Choroid plexus epithelial cell (primary cell): ENCODE results near the gene KRT24.

Experiments used
- DNase-seq: peaks from one replicate; pipeline ENCODE4 v3.0.0-alpha.2; 2010; ENCODE audit warnings: low read depth
- H3K4me3 ChIP-seq: 2 replicates; pipeline ENCODE4 v1.5.1; 2011; ENCODE audit warnings: low read depth, mild to moderate bottlenecking, control low read depth, low read length, moderate library complexity
- CTCF ChIP-seq: conservative IDR thresholded peaks from 2 replicates; pipeline ENCODE4 v1.5.1; 2011; ENCODE audit warnings: low read depth, mild to moderate bottlenecking, control low read depth, inconsistent platforms, low read length, moderate library complexity

Gene KRT24

DNA sequence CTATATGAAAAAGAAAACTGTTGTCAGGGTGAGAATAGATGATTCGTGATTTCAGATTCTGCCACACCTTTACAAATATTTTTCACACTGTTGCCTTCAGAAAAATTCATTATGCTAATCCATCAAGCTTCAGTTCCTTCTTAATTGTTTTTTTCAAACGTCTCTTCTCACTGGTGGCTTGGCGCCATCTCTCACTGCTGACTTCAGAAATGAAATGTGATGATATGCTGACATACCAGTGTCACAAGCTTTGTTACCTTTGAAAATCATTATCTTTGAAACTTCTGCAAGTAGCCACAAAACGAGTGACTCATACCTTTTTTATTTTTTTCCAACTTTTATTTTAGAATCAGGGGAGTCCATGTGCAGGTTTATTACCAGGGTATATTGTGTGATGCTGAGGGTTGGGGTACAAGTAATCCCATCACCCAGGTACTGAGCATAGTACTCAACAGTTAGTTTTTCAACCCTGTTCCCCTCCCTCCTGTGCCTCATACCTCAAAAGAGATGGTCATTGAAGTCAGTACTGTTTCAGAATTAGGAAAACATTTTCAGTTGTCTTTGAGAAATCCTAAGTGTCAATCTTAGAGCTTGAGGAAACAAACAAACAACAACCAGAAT is 24.5 kb downstream of the KRT24 start:
- no peak for DNase-seq
- no peak for TF ChIP-seq CTCF
- H3K4me3 ChIP-seq, result no peak overlapping the region

DNA sequence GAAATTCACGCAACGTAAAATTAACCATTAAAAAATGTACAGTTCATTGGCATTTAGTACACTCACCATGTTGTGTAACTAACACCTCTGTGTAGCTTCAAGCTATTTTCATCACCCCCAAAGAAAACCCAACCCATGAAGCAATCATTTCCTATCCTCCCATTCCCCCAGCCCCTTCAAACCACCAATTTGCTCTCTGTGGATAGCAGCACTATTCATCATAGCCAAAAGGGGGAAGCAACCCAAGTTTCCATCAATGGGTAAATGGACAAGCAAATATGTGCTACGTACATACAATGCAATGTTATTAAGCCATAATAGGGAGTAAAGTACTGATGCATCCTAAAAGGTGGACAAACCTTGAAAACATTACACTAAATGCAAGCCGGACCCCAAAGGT is 27.6 kb downstream of the KRT24 start:
- DNase-seq, result no peak
- no peak for TF ChIP-seq CTCF
- H3K4me3 ChIP-seq, result no peak overlapping the region

- no peak for TF ChIP-seq CTCF
- no peak for DNase-seq
Observed at GRCh38 chr17:40672654-40673053, 30.9 kb downstream of the KRT24 start.

GRCh38 chr17:40671282-40671681 is 32.3 kb downstream of the KRT24 start:
- no peak for DNase-seq
- no peak for TF ChIP-seq CTCF
- H3K4me3 ChIP-seq, result no peak overlapping the region

More at GRCh38 chr17:40672654-40673053, 30.9 kb downstream of the KRT24 start:
- no peak overlapping the region for H3K4me3 ChIP-seq

GRCh38 chr17:40666331-40666730 is 37.2 kb downstream of the KRT24 start:
- TF ChIP-seq CTCF, result no peak
- DNase-seq, result no peak
- H3K4me3 ChIP-seq, result no peak overlapping the region

- no peak for DNase-seq
- TF ChIP-seq CTCF, result no peak
- H3K4me3 ChIP-seq, result no peak within 1 kb of the TSS
Observed at GRCh38 chr17:40664582-40665333, 38.8 kb downstream of the KRT24 start, which contains the start of gene KRT222. Gene KRT222, minus strand, starts transcription at chr17:40665177. Its CDS starts 78 bp downstream, at chr17:40665099.

- H3K4me3 ChIP-seq, result no peak overlapping the region
- no peak for TF ChIP-seq CTCF
- DNase-seq, result no peak
Observed at GRCh38 chr17:40663252-40663651, 40.3 kb downstream of the KRT24 start.
